Activated CD4-positive, alpha-beta T cell treated with anti-CD3 and anti-CD28 coated beads, Interleukin-2, Interleukin-4, amounts not matched to agents 100 ng/mL and 50 ng/mL, durations not matched to agents 16 hours and 8 hours (primary cell): ENCODE data around the gene LRRN4.
"Not testable (repeated sequence)": the region's sequence is repeated elsewhere in the genome, so short reads cannot be mapped to it uniquely, and the experiment has no call there.

ENCODE experiments used
- DNase-seq: peaks from one replicate; pipeline ENCODE4 v3.0.0-alpha.2; 2020; ENCODE audit warnings: low spot score

Gene LRRN4

GRCh38 chr20:6058684-6059295, 4.9 kb upstream of the LRRN4 start:
- DNase-seq, result no peak

GRCh38 chr20:6057691-6058090, 3.8 kb upstream of the LRRN4 start:
- no peak for DNase-seq

- DNase-seq, result no peak
These were observed 3.3 kb upstream of the LRRN4 start for GRCh38 chr20:6057139-6057538.

GRCh38 chr20:6055981-6056569, 2.2 kb upstream of the LRRN4 start:
- no peak for DNase-seq

GRCh38 chr20:6055161-6055783, 1.4 kb upstream of the LRRN4 start:
- no peak for DNase-seq

- DNase-seq, result not testable (repeated sequence)
These were observed 810 bp upstream of the LRRN4 start for GRCh38 chr20:6054689-6055051.

- no peak for DNase-seq
These were observed 640 bp downstream of the LRRN4 start for GRCh38 chr20:6053064-6053775.

GRCh38 chr20:6051505-6051904, 2.4 kb downstream of the LRRN4 start:
- DNase-seq, result no peak

- DNase-seq, result no peak
These were observed 5.5 kb downstream of the LRRN4 start for GRCh38 chr20:6048391-6048790.

GRCh38 chr20:6046432-6046831, 7.4 kb downstream of the LRRN4 start:
- no peak for DNase-seq

- DNase-seq, result no peak
These were observed 8.3 kb downstream of the LRRN4 start for GRCh38 chr20:6045566-6045965.

GRCh38 chr20:6044115-6044514, 9.7 kb downstream of the LRRN4 start:
- no peak for DNase-seq

- no peak for DNase-seq
These were observed 12.0 kb downstream of the LRRN4 start for GRCh38 chr20:6041808-6042265.

- no peak for DNase-seq
These were observed 12.7 kb downstream of the LRRN4 start for GRCh38 chr20:6040958-6041807.

GRCh38 chr20:6040540-6040939, 13.3 kb downstream of the LRRN4 start:
- no peak for DNase-seq

GRCh38 chr20:6039766-6040165, 14.1 kb downstream of the LRRN4 start:
- DNase-seq, result no peak

GRCh38 chr20:6038256-6038655, 15.6 kb downstream of the LRRN4 start:
- no peak for DNase-seq

- DNase-seq, result no peak
These were observed 16.8 kb downstream of the LRRN4 start for GRCh38 chr20:6037082-6037481.

- no peak for DNase-seq
These were observed 17.6 kb downstream of the LRRN4 start for GRCh38 chr20:6036213-6036612.

GRCh38 chr20:6034134-6034969, 19.5 kb downstream of the LRRN4 start:
- no peak for DNase-seq

- DNase-seq, result not testable (repeated sequence)
These were observed 21.0 kb downstream of the LRRN4 start for GRCh38 chr20:6032907-6033306.
